Inflammatory macrophage treated with lipopolysaccharide for 1 hour (primary cell): Measurements from ENCODE around the gene PCDHA2.
"Not testable (repeated sequence)": the region's sequence is repeated elsewhere in the genome, so short reads cannot be mapped to it uniquely, and the experiment has no call there.

ENCODE experiments used
- DNase-seq, 2 donors: peaks; one replicate each; pipeline ENCODE4 v3.0.0-alpha.2; 2020 to 2022

Gene PCDHA2

GRCh38 chr5:140821375-140822280 lies 27.0 kb downstream of the PCDHA2 start, which contains the start of gene PCDHA5:
PCDHA5 (plus strand) TSS chr5:140821613.
- DNase-seq, result peak in 1 of 2 donors; percentile 27

GRCh38 chr5:140822281-140822629 lies 27.6 kb downstream of the PCDHA2 start:
- no peak for DNase-seq

GRCh38 chr5:140822969-140823368 lies 28.3 kb downstream of the PCDHA2 start:
- not testable (repeated sequence) for DNase-seq

- no peak for DNase-seq
Observed at GRCh38 chr5:140823475-140823874, 28.8 kb downstream of the PCDHA2 start.

GRCh38 chr5:140827704-140828361 lies 33.2 kb downstream of the PCDHA2 start, which contains the start of gene PCDHA6:
PCDHA6 (plus strand) TSS chr5:140827960; CDS start chr5:140828092, 132 bp downstream.
- DNase-seq, result no peak

GRCh38 chr5:140828362-140828737 lies 33.7 kb downstream of the PCDHA2 start:
- no peak for DNase-seq

- DNase-seq, result not testable (repeated sequence)
Observed at GRCh38 chr5:140829511-140830501, 35.2 kb downstream of the PCDHA2 start.

GRCh38 chr5:140833993-140834392 lies 39.3 kb downstream of the PCDHA2 start, which contains the start of gene PCDHA7:
PCDHA7 (plus strand) TSS chr5:140834269; CDS start chr5:140834384, 115 bp downstream.
- no peak for DNase-seq

GRCh38 chr5:140834439-140835008 lies 39.9 kb downstream of the PCDHA2 start:
- not testable (repeated sequence) for DNase-seq

- DNase-seq, result no peak
Observed at GRCh38 chr5:140835622-140836510, 41.2 kb downstream of the PCDHA2 start.

GRCh38 chr5:140840978-140841962 lies 46.6 kb downstream of the PCDHA2 start, which contains the start of gene PCDHA8:
PCDHA8 (plus strand) TSS chr5:140841187; CDS start chr5:140841322, 135 bp downstream.
- DNase-seq, result no peak

- DNase-seq, result no peak
Observed at GRCh38 chr5:140842798-140843733, 48.4 kb downstream of the PCDHA2 start.
